Measurements from ENCODE around the gene EID3.

Gene EID3

DNA sequence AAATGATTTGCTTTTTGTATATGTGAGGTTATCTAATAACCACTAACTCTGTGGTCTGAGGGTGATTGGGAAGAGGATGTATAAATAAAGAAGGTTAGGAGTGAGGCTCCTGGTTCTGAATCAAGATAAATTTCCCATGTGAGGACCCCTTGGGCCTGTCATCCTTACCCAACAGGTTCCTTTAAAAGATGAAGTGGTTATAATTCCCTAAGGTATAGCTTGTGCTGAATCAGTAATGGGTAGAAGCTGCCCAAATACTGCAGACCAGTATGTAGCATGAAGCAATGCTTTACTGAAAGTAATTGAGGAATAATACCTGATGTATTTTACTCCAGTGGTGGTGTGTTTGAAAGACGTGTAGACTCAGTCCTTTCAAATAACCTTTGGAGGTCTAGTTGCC is 8.7 kb downstream of the EID3 start:
- no peak for DNase-seq (ENCODE audit: extremely low read depth, insufficient read length)
- TF ChIP-seq, protein P1, sequence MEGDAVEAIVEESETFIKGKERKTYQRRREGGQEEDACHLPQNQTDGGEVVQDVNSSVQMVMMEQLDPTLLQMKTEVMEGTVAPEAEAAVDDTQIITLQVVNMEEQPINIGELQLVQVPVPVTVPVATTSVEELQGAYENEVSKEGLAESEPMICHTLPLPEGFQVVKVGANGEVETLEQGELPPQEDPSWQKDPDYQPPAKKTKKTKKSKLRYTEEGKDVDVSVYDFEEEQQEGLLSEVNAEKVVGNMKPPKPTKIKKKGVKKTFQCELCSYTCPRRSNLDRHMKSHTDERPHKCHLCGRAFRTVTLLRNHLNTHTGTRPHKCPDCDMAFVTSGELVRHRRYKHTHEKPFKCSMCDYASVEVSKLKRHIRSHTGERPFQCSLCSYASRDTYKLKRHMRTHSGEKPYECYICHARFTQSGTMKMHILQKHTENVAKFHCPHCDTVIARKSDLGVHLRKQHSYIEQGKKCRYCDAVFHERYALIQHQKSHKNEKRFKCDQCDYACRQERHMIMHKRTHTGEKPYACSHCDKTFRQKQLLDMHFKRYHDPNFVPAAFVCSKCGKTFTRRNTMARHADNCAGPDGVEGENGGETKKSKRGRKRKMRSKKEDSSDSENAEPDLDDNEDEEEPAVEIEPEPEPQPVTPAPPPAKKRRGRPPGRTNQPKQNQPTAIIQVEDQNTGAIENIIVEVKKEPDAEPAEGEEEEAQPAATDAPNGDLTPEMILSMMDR (IDR thresholded peaks at IDR 0.05; ENCODE audit: insufficient read depth, low read length, poor library complexity, severe bottlenecking) = no peak
- peaks cover 10% of the 10 kb centered on the region for H3K36me3 ChIP-seq (ENCODE audit: control insufficient read depth, insufficient read depth, low read length)
- H3K4me3 ChIP-seq (replicated peaks; ENCODE audit: low read depth, low read length) = no peak overlapping the region
- no peaks in the 10 kb centered on the region for H3K27me3 ChIP-seq (replicated peaks; ENCODE audit: control insufficient read depth, insufficient read depth, low read length)

DNA sequence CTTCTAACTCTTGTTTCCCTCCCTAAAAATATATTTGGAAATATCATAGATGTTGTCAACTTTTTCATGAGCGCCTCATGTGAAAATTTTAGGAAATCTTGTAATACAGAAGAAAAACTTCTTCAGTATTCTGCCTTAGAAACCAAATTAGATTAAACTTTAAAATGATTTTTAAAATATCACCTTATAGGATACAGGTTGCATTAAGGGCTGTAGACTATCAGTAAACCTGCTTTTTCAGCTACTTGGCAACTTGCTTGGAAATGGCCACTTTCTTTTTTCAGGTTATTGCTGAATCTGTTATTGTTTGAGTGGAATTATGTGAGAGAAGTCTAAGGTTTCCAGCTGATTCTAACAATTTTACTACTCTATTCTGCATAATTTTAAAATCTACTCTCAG is 9.1 kb downstream of the EID3 start:
- DNase-seq (ENCODE audit: extremely low read depth, insufficient read length) = no peak
- TF ChIP-seq, protein P1 (IDR thresholded peaks at IDR 0.05; ENCODE audit: insufficient read depth, low read length, poor library complexity, severe bottlenecking) = no peak
- Histone ChIP-seq H3K36me3 (ENCODE audit: control insufficient read depth, insufficient read depth, low read length) (peaks cover 10% of the 10 kb centered on the region), H3K4me3 (replicated peaks; ENCODE audit: low read depth, low read length) (no peak overlapping the region), H3K27me3 (replicated peaks; ENCODE audit: control insufficient read depth, insufficient read depth, low read length) (no peaks in the 10 kb centered on the region)

DNA sequence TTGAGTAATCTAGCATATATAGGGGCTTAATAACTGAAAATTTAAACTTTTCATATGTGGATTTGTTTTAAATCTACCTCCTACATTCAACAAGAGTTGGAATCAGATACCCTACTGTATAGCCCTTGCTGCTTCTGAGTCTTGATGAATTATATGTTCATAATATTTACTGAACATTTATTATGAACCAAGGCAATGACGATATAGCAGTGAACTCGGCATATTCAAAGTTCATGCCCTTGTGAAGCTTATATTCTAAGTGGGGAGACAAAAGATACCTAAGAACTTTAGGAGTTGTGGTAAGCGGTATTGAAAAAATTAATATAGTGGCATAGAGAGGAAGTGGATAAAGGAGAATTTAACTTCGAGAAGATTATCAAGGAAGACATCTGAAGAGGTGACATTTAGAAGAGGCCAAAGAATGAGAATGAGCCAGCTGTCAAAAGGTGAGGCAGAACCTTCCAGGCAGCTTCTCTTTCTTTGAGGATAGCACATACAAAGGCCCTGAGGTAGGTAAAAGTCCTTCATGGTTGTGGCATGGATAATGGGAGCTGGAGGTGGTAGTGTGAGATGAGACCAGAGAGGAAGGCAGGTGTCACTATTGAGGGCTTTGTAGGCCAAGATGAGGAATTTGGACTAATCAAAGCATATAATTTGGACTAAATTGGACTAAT is 10.2 kb downstream of the EID3 start:
- Histone ChIP-seq H3K36me3 (ENCODE audit: control insufficient read depth, insufficient read depth, low read length) (peaks cover 10% of the 10 kb centered on the region), H3K27me3 (replicated peaks; ENCODE audit: control insufficient read depth, insufficient read depth, low read length) (no peaks in the 10 kb centered on the region), H3K4me3 (replicated peaks; ENCODE audit: low read depth, low read length) (no peak overlapping the region)
- TF ChIP-seq, protein P1 (IDR thresholded peaks at IDR 0.05; ENCODE audit: insufficient read depth, low read length, poor library complexity, severe bottlenecking) = no peak
- no peak for DNase-seq (ENCODE audit: extremely low read depth, insufficient read length)

DNA sequence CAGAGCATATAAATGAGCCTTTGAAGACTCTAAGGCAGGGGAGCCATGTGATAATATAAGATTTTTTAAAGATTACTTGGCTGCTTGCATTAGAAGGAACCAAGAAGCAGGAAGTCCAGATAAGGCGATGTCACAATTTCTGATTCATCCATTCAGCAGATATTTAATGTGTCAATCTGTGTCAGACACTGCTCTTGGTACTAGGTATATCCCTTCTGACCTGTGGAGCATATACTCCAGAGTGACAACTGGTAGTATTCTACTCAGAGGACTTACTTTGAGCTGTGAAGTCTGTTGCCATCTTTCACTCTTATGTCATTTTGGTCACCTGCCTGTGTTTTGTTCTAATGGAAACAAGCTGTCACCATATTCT is 10.7 kb downstream of the EID3 start:
- DNase-seq (ENCODE audit: extremely low read depth, insufficient read length) = no peak
- no peak overlapping the region for H3K4me3 ChIP-seq (replicated peaks; ENCODE audit: low read depth, low read length)
- peaks cover 10% of the 10 kb centered on the region for H3K36me3 ChIP-seq (ENCODE audit: control insufficient read depth, insufficient read depth, low read length)
- TF ChIP-seq, protein P1 (IDR thresholded peaks at IDR 0.05; ENCODE audit: insufficient read depth, low read length, poor library complexity, severe bottlenecking) = no peak
- no peaks in the 10 kb centered on the region for H3K27me3 ChIP-seq (replicated peaks; ENCODE audit: control insufficient read depth, insufficient read depth, low read length)

DNA sequence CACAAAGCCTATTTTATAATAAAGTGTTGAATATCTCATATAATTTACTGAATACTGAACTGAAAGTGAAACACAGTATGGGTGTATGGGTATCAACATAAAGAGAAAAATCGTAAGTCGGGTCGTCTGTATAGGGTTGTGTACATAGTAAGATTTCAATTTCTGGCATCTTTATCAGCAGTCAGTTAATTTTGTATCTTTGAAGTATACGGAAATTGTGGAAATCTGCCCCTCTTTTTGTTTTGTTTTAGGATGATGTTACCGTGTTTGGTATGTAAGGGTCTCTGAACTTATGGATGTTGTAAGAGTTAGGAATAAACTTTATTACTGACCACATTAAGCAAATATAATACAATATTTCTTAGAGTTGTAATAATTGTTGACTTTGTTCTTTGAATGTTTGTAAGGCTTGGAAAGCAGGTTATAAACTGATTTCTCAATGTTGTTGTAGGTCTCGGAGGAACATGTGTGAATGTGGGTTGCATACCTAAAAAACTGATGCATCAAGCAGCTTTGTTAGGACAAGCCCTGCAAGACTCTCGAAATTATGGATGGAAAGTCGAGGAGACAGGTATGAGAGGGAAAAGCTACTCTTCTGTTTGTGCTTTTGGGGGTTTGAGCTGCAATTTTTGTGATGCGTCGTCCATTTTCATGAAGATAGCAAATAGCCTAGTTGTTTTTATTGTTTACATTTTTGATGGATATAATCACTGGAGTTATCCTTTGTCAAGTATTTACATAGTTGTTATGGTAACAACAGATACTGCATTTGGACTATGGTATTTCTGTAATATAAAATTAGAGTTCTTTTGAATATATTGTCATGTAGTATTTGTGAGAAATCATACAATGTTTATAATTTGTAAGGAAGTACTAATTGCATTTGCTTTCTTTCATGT is 12.0 kb downstream of the EID3 start:
- Histone ChIP-seq H3K27me3 (replicated peaks; ENCODE audit: control insufficient read depth, insufficient read depth, low read length) (no peaks in the 10 kb centered on the region), H3K4me3 (replicated peaks; ENCODE audit: low read depth, low read length) (no peak overlapping the region), H3K36me3 (ENCODE audit: control insufficient read depth, insufficient read depth, low read length) (peaks cover 10% of the 10 kb centered on the region)
- TF ChIP-seq, protein P1 (IDR thresholded peaks at IDR 0.05; ENCODE audit: insufficient read depth, low read length, poor library complexity, severe bottlenecking) = no peak
- no peak for DNase-seq (ENCODE audit: extremely low read depth, insufficient read length)
